Kidney (tissue), 14 donors: ENCODE results near the gene TSPOAP1. TPM values are rescaled to one million over a fixed set of nuclear protein-coding genes. Genes with fewer than 3 reads are reported as not detected.
"Not testable (repeated sequence)": the region's sequence is repeated elsewhere in the genome, so short reads cannot be mapped to it uniquely, and the experiment has no call there.

Source experiments
- DNase-seq, 5 donors: peaks; one replicate each; pipeline ENCODE4 v3.0.0-alpha.2; 2013 to 2020
- FAIRE-seq: peaks from 2 replicates; lab custom pipeline; 2012; peaks lifted over from hg19 to GRCh38; lab: Jason Lieb, UNC
- H3K27ac ChIP-seq, 2 donors: one replicate each; pipeline ENCODE4 v1.7.0; 2013; ENCODE audit warnings: low read depth in 2 of 2, low read length in 2 of 2, inconsistent platforms in 1 of 2
- H3K27me3 ChIP-seq: one replicate; pipeline ENCODE4 v1.7.1; 2013; ENCODE audit warnings: low read length, inconsistent platforms; ENCODE audit not compliant: control insufficient read depth, insufficient read depth
- H3K36me3 ChIP-seq, 3 donors: one replicate each; pipeline versions ENCODE4 v1.7.0 to v1.7.1; 2013; ENCODE audit warnings: low read length in 3 of 3, control low read depth in 1 of 3, inconsistent platforms in 1 of 3; ENCODE audit not compliant: insufficient read depth in 3 of 3, control insufficient read depth in 2 of 3
- H3K4me1 ChIP-seq, 3 donors: one replicate each; pipeline versions ENCODE4 v1.7.0 to v1.7.1; 2013; ENCODE audit warnings: low read length in 3 of 3, inconsistent platforms in 1 of 3, low read depth in 1 of 3; ENCODE audit not compliant: control insufficient read depth in 2 of 3, insufficient read depth in 2 of 3
- H3K4me3 ChIP-seq, 3 donors: one replicate each; pipeline versions ENCODE4 v1.7.0 to v1.8.1; 2013; ENCODE audit warnings: low read length in 3 of 3, control low read depth in 1 of 3, inconsistent platforms in 1 of 3
- H3K9ac ChIP-seq, 3 donors: one replicate each; pipeline versions ENCODE4 v1.7.0 to v1.7.1; 2013; ENCODE audit warnings: low read length in 3 of 3, control low read depth in 1 of 3, inconsistent platforms in 1 of 3
- H3K9me3 ChIP-seq, 3 donors: one replicate each; pipeline versions ENCODE4 v1.7.0 to v1.7.1; 2013; ENCODE audit warnings: low read length in 3 of 3, control low read depth in 1 of 3, inconsistent platforms in 1 of 3; ENCODE audit not compliant: control insufficient read depth in 2 of 3, insufficient read depth in 1 of 3
- intact Hi-C: fragments of 100-400 bp; cut with DNase I; formaldehyde crosslinking; loops from one replicate; pipeline ENCODE4 v1.11.1; 2022
- polyA plus RNA-seq: library from polyadenylated mRNA; stranded (reverse); fragments of 350-450 nt; fragmentation: Illumina TruSeq; extraction: RNeasy Lipid Tissue Mini Kit (QIAGEN cat#74804); gene quantifications from one replicate; pipeline ENCODE4 v1.2.3, GENCODE V29; 2014; ENCODE audit warnings: low read depth, low replicate concordance; ENCODE audit not compliant: insufficient read depth
- total RNA-seq: library from RNA; stranded (reverse); fragmentation: NEBNext Ultra II Directional; extraction: Animal tissue kit (Norgen Biotek cat#: 25700); gene quantifications from one replicate; pipeline ENCODE4 v1.2.1, GENCODE V29; 2021
- TF ChIP-seq, protein P1 (sequence below): IDR thresholded peaks from 3 replicates; pipeline ENCODE4 v1.5.1; 2012; ENCODE audit warnings: mild to moderate bottlenecking, moderate library complexity, borderline replicate concordance; ENCODE audit not compliant: insufficient read depth; ENCODE audit errors: extremely low read depth
- donor health status: control.
- donor health status: control.
- donor health status: control.
- donor health status: control.
- donor health status: control.
- donor health status: DM: yes; HTN: yes; CAD: no.
- donor health status: Normal renal cell carcinoma (clear cell type).

Gene TSPOAP1
- total and polyA plus RNA-seq, 2 donors from 2014 or later: 12.5 to 30.6 TPM

DNA sequence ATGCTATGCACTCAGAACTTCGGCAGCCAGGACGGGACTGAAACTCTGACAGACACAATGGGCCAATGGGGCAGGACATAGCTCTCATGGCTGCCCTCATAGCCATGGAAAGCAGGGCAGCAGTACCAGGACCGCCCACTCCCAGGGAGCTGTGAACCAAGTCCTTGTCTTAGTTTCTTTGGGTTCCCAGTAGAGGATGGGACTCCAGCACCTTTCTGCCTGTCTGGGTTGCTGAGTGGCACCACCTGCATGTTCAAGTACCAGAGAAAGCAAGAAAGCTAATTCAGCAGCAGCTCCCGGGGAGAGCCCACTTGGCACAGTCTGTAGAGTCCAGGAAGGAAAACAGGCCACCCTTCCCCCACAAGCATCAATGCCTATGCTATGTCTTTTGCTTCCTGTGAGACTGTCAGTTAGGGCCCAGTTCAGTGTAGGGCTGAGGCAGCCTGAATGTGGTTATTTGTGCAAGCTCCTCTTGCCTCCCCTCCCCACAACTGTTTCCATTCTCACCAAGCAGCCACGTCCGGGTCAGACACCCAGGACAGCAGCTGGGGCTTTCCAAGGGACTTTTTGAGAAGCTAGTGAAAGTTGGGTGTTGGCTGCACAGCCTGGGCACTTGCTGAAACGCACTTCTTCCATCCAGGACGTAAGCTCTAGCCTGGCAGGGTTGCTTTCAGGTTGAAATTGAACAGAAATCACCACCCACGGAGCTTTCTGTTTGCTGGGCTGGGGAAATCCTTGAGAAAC lies 15.6 kb upstream of the TSPOAP1 start:
- Histone ChIP-seq H3K36me3 (peaks cover 8 to 47% (median 46%) of the 10 kb centered on the region in 3 donors), H3K4me1 (peaks cover 0 to 2% (median 0%) of the 10 kb centered on the region in 3 donors), H3K9ac (no peak overlapping the region), H3K27ac (no peak overlapping the region), H3K27me3 (no peaks in the 10 kb centered on the region), H3K4me3 (no peak overlapping the region), H3K9me3 (no peaks in the 10 kb centered on the region)
- DNase-seq: peak in 2 of 5 donors; percentile 34 to 73
- TF ChIP-seq, protein P1, sequence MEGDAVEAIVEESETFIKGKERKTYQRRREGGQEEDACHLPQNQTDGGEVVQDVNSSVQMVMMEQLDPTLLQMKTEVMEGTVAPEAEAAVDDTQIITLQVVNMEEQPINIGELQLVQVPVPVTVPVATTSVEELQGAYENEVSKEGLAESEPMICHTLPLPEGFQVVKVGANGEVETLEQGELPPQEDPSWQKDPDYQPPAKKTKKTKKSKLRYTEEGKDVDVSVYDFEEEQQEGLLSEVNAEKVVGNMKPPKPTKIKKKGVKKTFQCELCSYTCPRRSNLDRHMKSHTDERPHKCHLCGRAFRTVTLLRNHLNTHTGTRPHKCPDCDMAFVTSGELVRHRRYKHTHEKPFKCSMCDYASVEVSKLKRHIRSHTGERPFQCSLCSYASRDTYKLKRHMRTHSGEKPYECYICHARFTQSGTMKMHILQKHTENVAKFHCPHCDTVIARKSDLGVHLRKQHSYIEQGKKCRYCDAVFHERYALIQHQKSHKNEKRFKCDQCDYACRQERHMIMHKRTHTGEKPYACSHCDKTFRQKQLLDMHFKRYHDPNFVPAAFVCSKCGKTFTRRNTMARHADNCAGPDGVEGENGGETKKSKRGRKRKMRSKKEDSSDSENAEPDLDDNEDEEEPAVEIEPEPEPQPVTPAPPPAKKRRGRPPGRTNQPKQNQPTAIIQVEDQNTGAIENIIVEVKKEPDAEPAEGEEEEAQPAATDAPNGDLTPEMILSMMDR: no peak
- intact Hi-C loops: no loop called here
- FAIRE-seq: no peak

DNA sequence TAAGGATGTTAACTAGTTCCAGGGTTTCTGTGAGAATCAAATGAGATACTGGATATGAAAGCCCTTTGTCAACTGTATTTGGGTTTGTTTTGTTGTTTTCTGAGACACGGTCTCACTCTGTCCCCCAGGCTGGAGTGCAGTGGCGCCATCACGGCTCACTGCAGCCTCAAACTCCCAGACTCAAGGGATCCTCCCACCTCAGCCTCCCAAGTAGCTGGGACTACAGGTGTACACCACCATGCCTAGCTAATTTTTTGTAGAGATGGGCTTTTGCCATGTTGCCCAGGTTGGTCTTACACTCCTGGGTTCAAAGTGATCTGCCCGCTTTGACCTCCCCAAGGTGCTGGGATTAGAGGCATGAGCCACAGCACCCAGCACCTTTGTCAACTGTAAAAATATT lies 14.5 kb upstream of the TSPOAP1 start:
- FAIRE-seq (no peak), DNase-seq (no peak)
- Histone ChIP-seq H3K4me3 (no peak overlapping the region), H3K9me3 (no peaks in the 10 kb centered on the region), H3K36me3 (peaks cover 4 to 36% (median 36%) of the 10 kb centered on the region in 3 donors), H3K27ac (no peak overlapping the region), H3K27me3 (no peaks in the 10 kb centered on the region), H3K9ac (no peak overlapping the region), H3K4me1 (peaks cover 0 to 2% (median 0%) of the 10 kb centered on the region in 3 donors)
- intact Hi-C loops: no loop called here
- TF ChIP-seq, protein P1: no peak

DNA sequence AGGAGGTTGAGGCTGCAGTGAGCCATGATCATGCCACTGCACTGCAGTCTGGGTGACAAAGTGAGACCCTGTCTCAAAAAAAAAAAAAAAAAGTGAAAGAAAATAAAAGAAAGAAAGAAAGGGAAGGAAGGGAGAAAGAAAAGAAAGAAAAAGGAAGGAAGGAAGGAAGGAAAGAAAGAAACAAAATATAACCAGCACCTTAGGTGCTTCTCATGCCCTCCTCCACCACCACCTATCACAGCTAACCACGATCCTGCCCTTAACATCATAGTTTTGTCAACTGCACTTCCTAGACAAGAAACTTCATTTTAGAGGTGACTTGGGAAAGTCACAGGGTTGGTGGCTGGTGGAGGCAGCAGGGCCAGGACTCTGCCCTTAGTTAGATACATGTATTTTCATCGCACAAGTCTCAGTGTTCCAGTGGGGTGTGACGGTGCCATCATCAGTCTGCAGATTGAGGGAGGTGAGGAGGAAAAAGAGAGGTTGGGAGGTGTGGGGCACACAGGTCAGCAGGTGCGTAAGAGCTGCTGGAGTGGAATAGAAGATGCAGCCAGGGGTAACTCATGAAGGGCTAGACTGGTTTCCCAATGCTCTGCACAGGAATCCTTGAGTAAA lies 13.4 kb upstream of the TSPOAP1 start:
- H3K4me3 ChIP-seq: no peak overlapping the region
- FAIRE-seq (no peak), DNase-seq (no peak)
- no peaks in the 10 kb centered on the region for H3K9me3 ChIP-seq
- H3K9ac ChIP-seq: no peak overlapping the region
- H3K4me1 ChIP-seq: peaks cover 0 to 2% (median 0%) of the 10 kb centered on the region in 3 donors
- H3K36me3 ChIP-seq: peaks cover 0 to 24% (median 24%) of the 10 kb centered on the region in 3 donors
- TF ChIP-seq, protein P1: no peak
- H3K27me3 ChIP-seq: no peaks in the 10 kb centered on the region
- no peak overlapping the region for H3K27ac ChIP-seq
- intact Hi-C loops: no loop called here

DNA sequence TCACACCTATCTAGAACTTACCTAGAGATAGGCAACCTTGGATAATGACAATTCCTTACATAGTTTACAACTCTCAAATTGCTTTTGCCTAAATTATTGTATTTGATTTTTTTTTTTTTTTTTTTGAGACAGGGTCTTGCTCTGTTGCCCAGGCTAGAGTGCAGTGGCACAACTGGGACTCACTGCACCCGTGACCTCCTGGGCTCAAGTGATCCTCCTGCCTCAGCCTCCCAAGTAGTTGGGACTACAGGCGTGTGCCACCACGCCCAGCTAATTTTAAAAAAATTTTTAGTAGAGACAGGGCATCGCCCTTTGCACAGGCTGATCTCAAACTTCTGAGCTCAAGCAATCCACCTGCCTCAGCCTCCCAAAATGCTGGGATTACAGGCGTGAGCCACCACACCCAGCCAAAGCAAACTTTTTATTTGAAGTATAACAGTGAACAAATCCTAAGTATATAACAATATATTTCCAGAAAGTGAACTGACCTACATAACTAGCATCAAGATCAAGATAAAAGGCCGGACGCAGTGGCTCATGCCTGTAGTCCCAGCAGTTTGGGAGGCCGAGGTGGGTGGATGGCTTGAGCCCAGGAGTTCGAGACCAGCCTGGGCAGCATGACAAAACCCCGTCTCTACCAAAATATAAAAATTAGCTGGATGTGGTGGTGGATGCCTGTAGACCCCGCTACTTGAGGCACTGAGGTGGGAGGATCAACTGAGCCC lies 12.7 kb upstream of the TSPOAP1 start:
- H3K4me1 ChIP-seq, H3K27ac ChIP-seq, H3K27me3 ChIP-seq, H3K4me3 ChIP-seq, H3K9ac ChIP-seq, intact Hi-C loops, H3K9me3 ChIP-seq, DNase-seq, FAIRE-seq: not testable (repeated sequence)
- peaks cover 0 to 20% (median 18%) of the 10 kb centered on the region in 3 donors for H3K36me3 ChIP-seq
